ENCODE measurements around the gene ORMDL2. TPM values are rescaled to one million over a fixed set of nuclear protein-coding genes. Genes with fewer than 3 reads are reported as not detected.

ORMDL2 gene
- total RNA-seq, 1 donor from 2014 or later, result 33.3 TPM

DNA sequence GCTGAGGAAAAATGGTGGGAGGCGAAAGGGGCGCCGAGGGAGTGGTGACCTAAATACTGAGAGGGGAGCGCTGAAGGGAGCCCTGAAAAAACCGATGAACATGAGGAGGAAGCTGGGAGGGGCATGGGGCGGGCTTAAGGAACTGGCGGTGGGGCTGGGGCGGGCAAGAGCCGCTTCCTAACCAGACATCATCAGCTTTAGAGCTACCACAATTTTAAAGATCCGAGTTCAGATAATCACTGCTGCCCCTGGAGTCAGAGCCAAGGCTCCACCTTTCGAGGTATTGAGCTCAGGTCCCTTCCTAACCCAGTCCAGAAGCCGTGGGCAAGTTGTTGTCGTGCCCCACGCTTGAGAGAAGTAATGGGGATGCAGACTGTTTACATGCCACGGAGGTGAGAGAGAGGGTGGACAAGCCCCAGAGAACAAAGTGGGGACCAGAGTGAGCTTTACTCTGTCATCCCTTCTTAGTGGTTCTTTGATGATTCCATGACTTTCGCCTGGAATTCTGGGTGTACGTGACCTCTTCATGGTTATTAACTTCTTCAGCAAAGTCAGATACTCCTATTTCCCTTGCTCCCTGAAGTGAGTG is 393 bp downstream of the ORMDL2 start:
- Mint-ChIP-seq H3K9me3 (no peaks in the 10 kb centered on the region), H3K27ac (ENCODE audit: unreplicated experiment) (no peak overlapping the region), H3K36me3 (ENCODE audit: low read depth) (peaks cover 6% of the 10 kb centered on the region), H3K27me3 (ENCODE audit: low read depth) (no peaks in the 10 kb centered on the region), H3K4me1 (peaks cover 24% of the 10 kb centered on the region), H3K4me3 (no peak overlapping the region)
- DNase-seq (ENCODE audit: low read depth, low spot score), result no peak
- TF ChIP-seq, protein P1, sequence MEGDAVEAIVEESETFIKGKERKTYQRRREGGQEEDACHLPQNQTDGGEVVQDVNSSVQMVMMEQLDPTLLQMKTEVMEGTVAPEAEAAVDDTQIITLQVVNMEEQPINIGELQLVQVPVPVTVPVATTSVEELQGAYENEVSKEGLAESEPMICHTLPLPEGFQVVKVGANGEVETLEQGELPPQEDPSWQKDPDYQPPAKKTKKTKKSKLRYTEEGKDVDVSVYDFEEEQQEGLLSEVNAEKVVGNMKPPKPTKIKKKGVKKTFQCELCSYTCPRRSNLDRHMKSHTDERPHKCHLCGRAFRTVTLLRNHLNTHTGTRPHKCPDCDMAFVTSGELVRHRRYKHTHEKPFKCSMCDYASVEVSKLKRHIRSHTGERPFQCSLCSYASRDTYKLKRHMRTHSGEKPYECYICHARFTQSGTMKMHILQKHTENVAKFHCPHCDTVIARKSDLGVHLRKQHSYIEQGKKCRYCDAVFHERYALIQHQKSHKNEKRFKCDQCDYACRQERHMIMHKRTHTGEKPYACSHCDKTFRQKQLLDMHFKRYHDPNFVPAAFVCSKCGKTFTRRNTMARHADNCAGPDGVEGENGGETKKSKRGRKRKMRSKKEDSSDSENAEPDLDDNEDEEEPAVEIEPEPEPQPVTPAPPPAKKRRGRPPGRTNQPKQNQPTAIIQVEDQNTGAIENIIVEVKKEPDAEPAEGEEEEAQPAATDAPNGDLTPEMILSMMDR (conservative IDR thresholded peaks at IDR 0.05), result no peak

DNA sequence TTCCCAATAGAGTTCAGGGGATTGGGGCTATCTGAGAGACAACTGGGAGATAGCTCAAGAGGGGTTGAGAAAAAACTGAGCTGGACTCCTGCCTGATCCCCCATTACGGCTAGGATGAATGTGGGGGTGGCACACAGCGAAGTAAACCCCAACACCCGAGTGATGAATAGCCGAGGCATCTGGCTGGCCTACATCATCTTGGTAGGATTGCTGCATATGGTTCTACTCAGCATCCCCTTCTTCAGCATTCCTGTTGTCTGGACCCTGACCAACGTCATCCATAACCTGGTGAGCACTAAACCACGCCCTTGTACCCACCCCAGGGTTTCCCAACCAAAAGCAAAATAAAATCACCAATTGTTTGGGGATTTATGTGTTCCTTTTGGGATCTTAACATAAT is 1.0 kb downstream of the ORMDL2 start:
- TF ChIP-seq, protein P1 (conservative IDR thresholded peaks at IDR 0.05), result no peak
- H3K36me3 Mint-ChIP-seq (ENCODE audit: low read depth), result peaks cover 5% of the 10 kb centered on the region
- H3K27me3 Mint-ChIP-seq (ENCODE audit: low read depth), result no peaks in the 10 kb centered on the region
- H3K27ac Mint-ChIP-seq (ENCODE audit: unreplicated experiment), result no peak overlapping the region
- no peak for DNase-seq (ENCODE audit: low read depth, low spot score)
- H3K4me3 Mint-ChIP-seq, result no peak overlapping the region
- H3K4me1 Mint-ChIP-seq, result peaks cover 26% of the 10 kb centered on the region
- no peaks in the 10 kb centered on the region for H3K9me3 Mint-ChIP-seq

DNA sequence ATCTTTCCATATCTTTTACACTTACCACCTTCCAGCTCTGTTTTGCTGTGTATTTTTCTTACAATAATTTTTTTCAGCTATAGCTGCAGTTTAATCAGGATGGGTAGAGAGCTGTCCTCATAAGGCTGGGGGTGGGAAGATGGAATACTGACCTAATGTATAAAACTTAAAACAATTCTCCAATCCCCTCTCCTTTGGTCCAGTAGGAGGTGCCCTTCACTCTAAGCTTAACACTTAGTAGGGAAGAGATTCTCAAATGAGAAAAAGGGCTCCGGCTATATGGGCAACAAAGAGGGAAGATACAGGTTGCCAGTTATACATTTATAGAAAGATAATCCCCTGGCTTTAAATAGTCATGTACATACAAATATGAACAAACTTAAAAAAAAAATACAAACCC is 2.8 kb downstream of the ORMDL2 start:
- no peak for DNase-seq (ENCODE audit: low read depth, low spot score)
- TF ChIP-seq, protein P1 (conservative IDR thresholded peaks at IDR 0.05), result peak; percentile 37
- Mint-ChIP-seq H3K27ac (ENCODE audit: unreplicated experiment) (no peak overlapping the region), H3K4me1 (peaks cover 28% of the 10 kb centered on the region), H3K9me3 (no peaks in the 10 kb centered on the region), H3K36me3 (ENCODE audit: low read depth) (peaks cover 5% of the 10 kb centered on the region), H3K27me3 (ENCODE audit: low read depth) (no peaks in the 10 kb centered on the region), H3K4me3 (peak overlapping the region; percentile 64)

DNA sequence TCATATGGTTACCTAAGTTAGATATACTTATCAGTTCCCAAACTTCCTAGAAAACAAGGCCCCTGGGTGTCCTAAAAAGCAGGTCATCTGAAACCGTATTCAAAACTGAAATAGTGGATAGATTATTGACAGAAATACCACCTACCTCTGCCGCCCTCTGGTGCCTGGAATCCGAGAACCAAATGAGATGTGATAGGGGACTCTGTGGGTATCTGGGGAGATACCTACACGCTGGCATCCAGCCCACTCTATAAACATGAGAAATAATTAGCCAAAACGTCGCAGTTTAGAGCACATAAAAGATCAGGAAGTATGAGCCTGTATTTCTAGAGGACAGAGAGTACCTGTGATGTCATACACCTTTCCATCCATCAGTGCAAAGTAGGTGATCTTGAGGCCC is 4.4 kb downstream of the ORMDL2 start:
- Mint-ChIP-seq H3K4me3 (peak overlapping the region; percentile 70), H3K4me1 (peaks cover 31% of the 10 kb centered on the region), H3K27me3 (ENCODE audit: low read depth) (no peaks in the 10 kb centered on the region), H3K9me3 (no peaks in the 10 kb centered on the region), H3K36me3 (ENCODE audit: low read depth) (peaks cover 6% of the 10 kb centered on the region), H3K27ac (ENCODE audit: unreplicated experiment) (no peak overlapping the region)
- TF ChIP-seq, protein P1 (conservative IDR thresholded peaks at IDR 0.05), result peak; percentile 49
- no peak for DNase-seq (ENCODE audit: low read depth, low spot score)

DNA sequence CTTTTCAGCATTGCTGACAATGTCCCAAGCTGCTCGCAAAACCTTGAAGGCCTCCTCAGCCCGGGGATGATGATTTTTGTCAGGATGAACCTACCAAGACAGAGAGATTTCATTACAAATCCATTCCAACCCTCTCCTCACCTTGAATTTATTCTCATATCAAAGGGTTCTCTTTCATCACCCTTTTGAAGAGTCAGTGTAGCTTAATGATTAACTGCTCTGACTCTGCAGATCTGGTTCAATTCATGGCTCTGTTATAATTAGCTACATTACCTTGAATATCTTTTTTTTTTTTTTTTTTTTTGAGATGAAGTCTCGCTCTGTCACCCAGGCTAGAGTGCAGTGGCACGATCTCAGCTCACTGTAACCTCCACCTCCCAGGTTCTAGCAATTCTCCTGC is 5.6 kb downstream of the ORMDL2 start:
- H3K9me3 Mint-ChIP-seq, result no peaks in the 10 kb centered on the region
- peak overlapping the region; percentile 3 for H3K4me3 Mint-ChIP-seq
- H3K27me3 Mint-ChIP-seq (ENCODE audit: low read depth), result no peaks in the 10 kb centered on the region
- H3K27ac Mint-ChIP-seq (ENCODE audit: unreplicated experiment), result no peak overlapping the region
- peaks cover 16% of the 10 kb centered on the region for H3K36me3 Mint-ChIP-seq (ENCODE audit: low read depth)
- no peak for DNase-seq (ENCODE audit: low read depth, low spot score)
- TF ChIP-seq, protein P1 (conservative IDR thresholded peaks at IDR 0.05), result no peak
- peaks cover 42% of the 10 kb centered on the region for H3K4me1 Mint-ChIP-seq
